Tibial artery (tissue), 4 donors: ENCODE measurements around the gene ELP1.

Experiments used
- DNase-seq, 2 donors: peaks; one replicate each; pipeline ENCODE4 v3.0.0-alpha.2; 2019
- H3K27ac ChIP-seq, 2 donors: fragments of 200-600 bp; sonication (generic) in 1 of 2; 1 replicate in 1 of 2; 2 replicates in 1 of 2; pipeline ENCODE4 v1.5.1; 2018 to 2019; ENCODE audit warnings: mild to moderate bottlenecking in 1 of 2
- H3K27me3 ChIP-seq, 2 donors: fragments of 200-600 bp; sonication (generic) in 1 of 2; one replicate each; pipeline versions ENCODE4 v1.5.1 to v1.6.0; 2016 to 2019
- H3K36me3 ChIP-seq, 3 donors: fragments of 200-600 bp; sonication (generic) in 2 of 3; one replicate each; pipeline ENCODE4 v1.5.1; 2016 to 2019; ENCODE audit warnings: mild to moderate bottlenecking in 2 of 3
- H3K4me1 ChIP-seq, 4 donors: fragments of 200-600 bp; sonication (generic) in 2 of 4; 1 replicate in 3 of 4; 2 replicates in 1 of 4; pipeline ENCODE4 v1.5.1; 2016 to 2019
- H3K4me3 ChIP-seq, 2 donors: fragments of 200-600 bp; sonication (generic) in 1 of 2; 1 replicate in 1 of 2; 2 replicates in 1 of 2; pipeline ENCODE4 v1.5.1; 2018 to 2019; ENCODE audit warnings: mild to moderate bottlenecking in 2 of 2
- H3K9me3 ChIP-seq, 3 donors: fragments of 200-600 bp; sonication (generic) in 1 of 3; one replicate each; pipeline ENCODE4 v1.5.1; 2016 to 2019
- intact Hi-C: fragments of 100-400 bp; cut with DNase I; formaldehyde crosslinking; loops from one replicate; pipeline ENCODE4 v1.15.0; 2023; ENCODE audit warnings: low total_unique reads
- TF ChIP-seq, protein P1 (sequence below), 2 experiments: fragments of 200-600 bp in 1 of 2; fragments of 450-650 bp in 1 of 2; IDR thresholded peaks; one replicate each; pipeline ENCODE4 v1.5.1; 2017 to 2019; ENCODE audit warnings: antibody characterized with exemption in 2 of 2, mild to moderate bottlenecking in 1 of 2, moderate library complexity in 1 of 2

The ELP1 gene

DNA sequence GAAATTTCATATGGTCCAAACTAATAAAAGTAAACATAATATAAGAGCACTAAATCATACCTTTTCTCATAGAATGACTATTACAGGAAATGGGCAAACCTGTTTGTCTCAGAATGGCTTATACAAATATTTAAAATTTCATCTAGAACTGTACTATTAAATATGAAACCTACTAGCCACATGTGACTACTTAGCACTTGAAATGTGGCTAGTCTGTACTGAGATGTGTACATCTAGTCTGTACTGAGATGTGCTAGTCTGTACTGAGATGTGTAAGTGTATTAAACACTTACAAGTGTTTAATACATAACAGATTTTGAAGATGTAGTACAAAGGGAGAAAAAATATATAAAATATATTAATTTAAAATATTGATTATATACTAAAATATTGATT, 22.7 kb upstream of the ELP1 start:
- intact Hi-C loops, result no loop called here
- H3K36me3 ChIP-seq, result peaks cover 0 to 10% (median 2%) of the 10 kb centered on the region in 3 donors

DNA sequence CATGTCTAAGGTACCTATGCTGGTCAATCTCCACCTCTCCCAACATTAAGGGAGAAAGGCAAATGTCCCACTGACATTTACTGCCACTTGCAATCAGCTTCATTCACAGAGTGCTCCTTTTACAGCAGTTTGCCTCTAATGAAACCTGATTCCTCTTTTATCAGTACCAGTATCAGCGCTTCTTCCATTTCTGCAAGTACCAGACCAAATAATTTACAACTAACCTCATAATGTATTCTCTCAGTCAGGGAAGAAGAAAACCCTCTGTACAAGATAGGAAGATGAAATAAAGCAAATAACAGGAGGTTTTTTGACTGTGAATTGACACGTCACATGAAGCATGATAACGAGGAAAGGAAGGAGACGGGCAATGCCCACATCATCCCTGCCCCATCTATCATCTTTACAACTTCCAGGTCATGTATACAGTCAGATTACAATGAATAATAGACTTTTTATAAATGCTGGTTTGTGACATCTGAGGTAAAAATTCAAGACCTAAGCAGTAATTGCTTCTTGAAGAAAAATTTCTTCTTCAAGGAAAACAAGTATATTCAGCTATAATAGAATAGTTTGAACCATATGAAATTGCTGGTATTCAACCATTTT, 22.2 kb upstream of the ELP1 start:
- no peaks in the 10 kb centered on the region for H3K27me3 ChIP-seq
- TF ChIP-seq, protein P1, sequence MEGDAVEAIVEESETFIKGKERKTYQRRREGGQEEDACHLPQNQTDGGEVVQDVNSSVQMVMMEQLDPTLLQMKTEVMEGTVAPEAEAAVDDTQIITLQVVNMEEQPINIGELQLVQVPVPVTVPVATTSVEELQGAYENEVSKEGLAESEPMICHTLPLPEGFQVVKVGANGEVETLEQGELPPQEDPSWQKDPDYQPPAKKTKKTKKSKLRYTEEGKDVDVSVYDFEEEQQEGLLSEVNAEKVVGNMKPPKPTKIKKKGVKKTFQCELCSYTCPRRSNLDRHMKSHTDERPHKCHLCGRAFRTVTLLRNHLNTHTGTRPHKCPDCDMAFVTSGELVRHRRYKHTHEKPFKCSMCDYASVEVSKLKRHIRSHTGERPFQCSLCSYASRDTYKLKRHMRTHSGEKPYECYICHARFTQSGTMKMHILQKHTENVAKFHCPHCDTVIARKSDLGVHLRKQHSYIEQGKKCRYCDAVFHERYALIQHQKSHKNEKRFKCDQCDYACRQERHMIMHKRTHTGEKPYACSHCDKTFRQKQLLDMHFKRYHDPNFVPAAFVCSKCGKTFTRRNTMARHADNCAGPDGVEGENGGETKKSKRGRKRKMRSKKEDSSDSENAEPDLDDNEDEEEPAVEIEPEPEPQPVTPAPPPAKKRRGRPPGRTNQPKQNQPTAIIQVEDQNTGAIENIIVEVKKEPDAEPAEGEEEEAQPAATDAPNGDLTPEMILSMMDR (IDR thresholded peaks at IDR 0.05), result no peak
- H3K4me3 ChIP-seq, result no peak overlapping the region
- intact Hi-C loops, result no loop called here
- no peak for DNase-seq
- peaks cover 0 to 9% (median 0%) of the 10 kb centered on the region in 3 donors for H3K36me3 ChIP-seq
- no peak overlapping the region for H3K27ac ChIP-seq
- H3K9me3 ChIP-seq, result no peaks in the 10 kb centered on the region
- peaks cover 0 to 13% (median 2%) of the 10 kb centered on the region in 4 donors for H3K4me1 ChIP-seq

More for the DNA sequence above, 22.7 kb upstream of the ELP1 start:
- TF ChIP-seq, protein P1 (IDR thresholded peaks at IDR 0.05), result no peak
- no peaks in the 10 kb centered on the region for H3K9me3 ChIP-seq
- no peak overlapping the region for H3K27ac ChIP-seq
- no peak for DNase-seq
- H3K4me1 ChIP-seq, result peaks cover 0 to 13% (median 2%) of the 10 kb centered on the region in 4 donors
- no peak overlapping the region for H3K4me3 ChIP-seq
- H3K27me3 ChIP-seq, result no peaks in the 10 kb centered on the region

DNA sequence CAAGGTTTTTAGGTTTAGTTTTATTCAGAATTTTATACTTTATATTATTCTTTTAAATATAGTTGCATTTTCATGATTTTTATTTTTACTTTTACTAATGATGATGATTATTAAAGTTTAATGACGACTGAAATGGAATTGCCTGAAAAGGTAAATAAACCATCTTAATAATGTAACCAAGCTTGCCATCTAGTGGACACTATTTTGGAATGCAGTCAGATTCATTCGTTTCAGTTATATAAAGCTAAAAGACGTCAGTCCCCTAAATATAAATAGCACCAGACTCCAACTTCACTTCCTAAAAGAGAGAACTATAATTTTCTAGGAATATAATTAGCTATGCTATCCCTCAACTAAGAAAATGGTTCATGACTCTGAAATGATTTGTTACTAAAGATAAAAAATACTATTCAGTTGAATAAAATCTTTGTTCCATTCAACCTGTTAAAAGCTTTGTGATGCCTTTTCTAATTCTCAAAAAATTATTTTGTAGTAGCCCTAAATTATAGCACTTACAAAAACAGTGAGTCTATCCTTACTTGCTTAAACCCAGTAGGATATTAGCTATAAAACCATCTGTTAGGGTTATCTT, 20.2 kb upstream of the ELP1 start:
- Histone ChIP-seq H3K36me3 (no peaks in the 10 kb centered on the region), H3K27me3 (no peaks in the 10 kb centered on the region), H3K9me3 (no peaks in the 10 kb centered on the region), H3K4me3 (no peak overlapping the region), H3K27ac (peak overlapping the region; percentile 46 to 60), H3K4me1 (peaks cover 0 to 13% (median 2%) of the 10 kb centered on the region in 4 donors)
- intact Hi-C loops, result no loop called here
- TF ChIP-seq, protein P1 (IDR thresholded peaks at IDR 0.05), result peak; percentile 60 to 62
- no peak for DNase-seq

DNA sequence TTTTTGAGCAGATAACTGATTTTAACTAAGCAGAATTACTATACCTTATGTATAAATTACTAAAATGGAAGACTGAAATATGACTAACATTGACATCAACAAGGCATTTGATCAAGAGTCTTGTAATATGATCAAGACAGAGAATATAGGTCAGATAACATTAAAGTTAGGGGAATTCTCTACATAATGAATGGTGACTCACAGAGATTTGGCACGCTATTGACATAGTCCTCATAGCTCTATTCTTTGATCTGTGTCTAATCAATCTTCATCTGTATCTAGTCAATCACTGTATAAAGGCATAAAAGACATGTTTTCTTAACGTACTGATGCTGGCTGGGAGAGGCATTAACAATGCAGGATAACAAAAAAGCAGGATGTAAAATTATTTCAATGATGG, 17.7 kb upstream of the ELP1 start:
- Histone ChIP-seq H3K36me3 (peaks cover 0 to 5% (median 0%) of the 10 kb centered on the region in 3 donors), H3K9me3 (no peaks in the 10 kb centered on the region), H3K4me3 (no peak overlapping the region), H3K27me3 (no peaks in the 10 kb centered on the region), H3K4me1 (peaks cover 0 to 13% (median 2%) of the 10 kb centered on the region in 4 donors), H3K27ac (no peak overlapping the region)
- no peak for DNase-seq
- TF ChIP-seq, protein P1 (IDR thresholded peaks at IDR 0.05), result no peak
- intact Hi-C loops, result no loop called here

DNA sequence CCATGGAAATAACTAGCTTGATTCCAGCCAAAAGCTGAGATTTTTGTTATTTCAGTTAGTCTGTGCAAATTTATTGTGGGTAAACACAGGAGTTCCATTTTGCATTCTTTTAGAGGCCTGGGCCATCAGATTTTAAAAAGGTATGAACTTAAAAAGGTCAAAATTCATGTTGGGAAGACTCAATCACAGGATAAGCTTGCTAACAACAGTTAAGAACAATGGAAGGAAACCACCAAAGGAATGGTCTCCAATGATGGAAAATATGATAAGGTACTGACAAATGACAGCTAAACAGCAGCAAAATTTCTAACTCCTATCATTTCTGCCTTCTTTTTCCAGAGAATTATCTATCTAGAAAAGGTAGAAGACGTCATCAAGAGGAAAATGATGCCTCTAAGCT, 16.2 kb upstream of the ELP1 start:
- Histone ChIP-seq H3K4me3 (no peak overlapping the region), H3K27me3 (no peaks in the 10 kb centered on the region), H3K27ac (no peak overlapping the region), H3K36me3 (peaks cover 0 to 5% (median 0%) of the 10 kb centered on the region in 3 donors), H3K9me3 (no peaks in the 10 kb centered on the region), H3K4me1 (peaks cover 0 to 13% (median 2%) of the 10 kb centered on the region in 4 donors)
- no peak for DNase-seq
- intact Hi-C loops, result no loop called here
- TF ChIP-seq, protein P1 (IDR thresholded peaks at IDR 0.05), result no peak
